Hepatocyte (in vitro differentiated cells): Measurements from ENCODE around the gene RASGRP4.

Experiments
- EZH2 ChIP-seq: fragments of 200-600 bp; sonication (generic); IDR thresholded peaks from 2 replicates; pipeline ENCODE4 v1.6.1; 2016; ENCODE audit warnings: antibody characterized with exemption, mild to moderate bottlenecking, borderline replicate concordance
- TF ChIP-seq, protein P1 (sequence below): fragments of 200-600 bp; sonication (generic); IDR thresholded peaks from 2 replicates; pipeline ENCODE4 v1.5.1; 2016; ENCODE audit warnings: antibody characterized with exemption, mild to moderate bottlenecking; ENCODE audit not compliant: poor library complexity

GRCh38 chr19:38392707-38393308, 33.2 kb downstream of the RASGRP4 start:
- TF ChIP-seq, protein P1, sequence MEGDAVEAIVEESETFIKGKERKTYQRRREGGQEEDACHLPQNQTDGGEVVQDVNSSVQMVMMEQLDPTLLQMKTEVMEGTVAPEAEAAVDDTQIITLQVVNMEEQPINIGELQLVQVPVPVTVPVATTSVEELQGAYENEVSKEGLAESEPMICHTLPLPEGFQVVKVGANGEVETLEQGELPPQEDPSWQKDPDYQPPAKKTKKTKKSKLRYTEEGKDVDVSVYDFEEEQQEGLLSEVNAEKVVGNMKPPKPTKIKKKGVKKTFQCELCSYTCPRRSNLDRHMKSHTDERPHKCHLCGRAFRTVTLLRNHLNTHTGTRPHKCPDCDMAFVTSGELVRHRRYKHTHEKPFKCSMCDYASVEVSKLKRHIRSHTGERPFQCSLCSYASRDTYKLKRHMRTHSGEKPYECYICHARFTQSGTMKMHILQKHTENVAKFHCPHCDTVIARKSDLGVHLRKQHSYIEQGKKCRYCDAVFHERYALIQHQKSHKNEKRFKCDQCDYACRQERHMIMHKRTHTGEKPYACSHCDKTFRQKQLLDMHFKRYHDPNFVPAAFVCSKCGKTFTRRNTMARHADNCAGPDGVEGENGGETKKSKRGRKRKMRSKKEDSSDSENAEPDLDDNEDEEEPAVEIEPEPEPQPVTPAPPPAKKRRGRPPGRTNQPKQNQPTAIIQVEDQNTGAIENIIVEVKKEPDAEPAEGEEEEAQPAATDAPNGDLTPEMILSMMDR: no peak
- TF ChIP-seq EZH2: no peak
